Limb (tissue), 2 donors: Measurements from ENCODE around the gene DTNBP1.

Source experiments
- DNase-seq, 2 donors: peaks; one replicate each; pipeline ENCODE4 v3.0.0-alpha.2; 2016; ENCODE audit errors: extremely low spot score in 2 of 2

Gene DTNBP1

GRCh38 chr6:15502446-15503345 is 160.1 kb downstream of the DTNBP1 start:
- no peak for DNase-seq

GRCh38 chr6:15501826-15502445 is 160.9 kb downstream of the DTNBP1 start:
- peak; percentile 47 to 80 for DNase-seq

DNA sequence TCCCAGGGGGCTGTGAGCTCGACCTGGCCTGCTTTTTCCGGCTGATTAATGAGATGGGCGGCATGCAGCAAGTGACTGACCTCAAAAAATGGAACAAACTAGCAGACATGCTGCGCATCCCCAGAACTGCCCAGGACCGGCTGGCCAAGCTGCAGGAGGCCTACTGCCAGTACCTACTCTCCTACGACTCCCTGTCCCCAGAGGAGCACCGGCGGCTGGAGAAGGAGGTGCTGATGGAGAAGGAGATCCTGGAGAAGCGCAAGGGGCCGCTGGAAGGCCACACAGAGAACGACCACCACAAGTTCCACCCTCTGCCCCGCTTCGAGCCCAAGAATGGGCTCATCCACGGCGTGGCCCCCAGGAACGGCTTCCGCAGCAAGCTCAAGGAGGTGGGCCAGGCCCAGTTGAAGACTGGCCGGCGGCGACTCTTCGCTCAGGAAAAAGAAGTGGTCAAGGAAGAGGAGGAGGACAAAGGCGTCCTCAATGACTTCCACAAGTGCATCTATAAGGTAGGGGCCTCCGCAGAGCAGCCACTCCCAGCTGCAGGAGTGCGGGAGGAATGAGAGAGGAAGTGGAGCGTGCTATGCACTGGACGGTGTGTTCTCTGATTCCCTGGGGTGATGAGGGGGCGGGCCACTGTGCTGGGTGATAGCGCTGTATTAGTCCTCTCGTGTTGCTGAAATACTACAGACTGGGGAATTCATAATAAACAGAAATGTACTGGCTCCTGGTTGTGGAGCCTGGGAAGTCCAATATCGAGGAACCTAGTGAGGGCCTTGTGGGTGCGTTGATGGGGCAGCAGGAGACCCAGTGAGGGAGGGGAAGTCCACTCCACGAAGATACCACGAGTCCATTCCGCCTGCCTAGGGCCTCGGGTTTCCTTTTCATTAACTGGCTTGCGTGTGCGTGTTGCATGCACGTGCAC is 161.7 kb downstream of the DTNBP1 start:
- no peak for DNase-seq

DNA sequence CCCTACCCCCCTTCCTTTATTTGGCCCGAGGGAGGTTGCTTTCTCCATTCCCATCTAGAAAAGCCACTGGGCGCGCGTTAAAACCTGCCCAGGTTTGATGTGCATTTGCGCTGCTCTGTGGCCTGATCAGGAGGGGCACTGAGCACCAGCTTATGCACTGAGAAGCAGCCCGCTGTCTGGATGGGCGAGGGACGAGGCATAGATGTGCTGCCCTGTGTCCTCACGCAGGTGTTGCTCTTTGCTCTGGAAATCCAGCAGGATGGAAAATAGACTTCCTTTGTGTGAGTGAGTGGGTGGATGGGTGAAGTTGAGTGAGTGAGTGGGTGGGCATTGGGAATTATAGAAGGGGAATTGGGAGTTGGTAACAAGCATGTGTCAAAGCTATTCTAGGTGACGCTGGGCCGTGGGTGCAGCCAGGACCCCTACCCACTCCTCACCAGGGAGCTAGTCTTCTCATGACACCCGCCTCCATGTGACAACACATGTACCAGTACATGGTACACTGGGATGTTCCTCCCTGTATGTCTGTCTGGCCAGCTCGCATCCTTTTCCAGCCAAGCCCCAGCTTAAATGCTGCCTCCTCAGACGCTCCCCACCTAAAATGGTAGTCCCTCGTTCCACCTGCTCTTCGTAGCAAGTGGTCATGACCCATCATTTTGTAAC is 162.6 kb downstream of the DTNBP1 start:
- DNase-seq = no peak

GRCh38 chr6:15499591-15499990 is 163.2 kb downstream of the DTNBP1 start:
- DNase-seq = no peak

- no peak for DNase-seq
Measured at GRCh38 chr6:15499125-15499524, 163.7 kb downstream of the DTNBP1 start.

GRCh38 chr6:15498640-15499039 is 164.2 kb downstream of the DTNBP1 start:
- DNase-seq = no peak

- DNase-seq = no peak
Measured at GRCh38 chr6:15496345-15497131, 166.3 kb downstream of the DTNBP1 start.

- DNase-seq = no peak
Measured at GRCh38 chr6:15495375-15495901, 167.4 kb downstream of the DTNBP1 start.

DNA sequence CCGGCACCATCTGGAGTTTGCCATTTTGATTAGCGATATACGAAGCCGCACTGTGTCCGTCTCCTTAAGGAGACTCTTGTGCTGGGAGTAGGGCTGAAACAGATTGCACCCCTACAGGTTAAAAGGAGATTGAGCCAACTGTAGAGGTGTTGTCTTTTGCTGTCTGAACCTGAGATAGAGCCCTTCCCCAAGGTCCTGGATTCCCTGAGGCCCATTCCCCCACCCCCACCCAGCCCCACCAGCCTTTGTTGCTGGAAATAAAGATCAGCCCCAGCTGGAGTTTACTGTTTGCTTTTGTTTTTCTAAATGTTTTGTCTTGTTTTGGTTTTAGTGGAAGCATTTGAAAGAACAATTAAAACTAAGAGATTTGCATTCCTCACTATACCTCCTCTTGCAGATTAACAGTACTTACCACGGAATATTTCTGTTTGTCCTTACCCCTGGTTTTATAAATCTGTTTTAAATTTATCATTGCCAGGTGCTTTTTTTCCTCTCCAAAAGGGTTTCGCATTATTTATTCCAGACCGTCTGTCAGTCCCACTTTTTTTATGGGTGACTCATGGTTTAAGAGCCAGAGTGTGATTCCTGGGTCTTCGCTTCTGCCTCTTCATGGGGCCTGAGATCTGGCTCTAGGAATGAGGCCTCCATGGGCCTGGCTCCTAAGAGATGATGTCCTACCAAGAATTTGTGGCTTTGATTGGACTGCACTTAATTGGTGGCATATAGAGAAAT is 169.2 kb downstream of the DTNBP1 start:
- no peak for DNase-seq

DNA sequence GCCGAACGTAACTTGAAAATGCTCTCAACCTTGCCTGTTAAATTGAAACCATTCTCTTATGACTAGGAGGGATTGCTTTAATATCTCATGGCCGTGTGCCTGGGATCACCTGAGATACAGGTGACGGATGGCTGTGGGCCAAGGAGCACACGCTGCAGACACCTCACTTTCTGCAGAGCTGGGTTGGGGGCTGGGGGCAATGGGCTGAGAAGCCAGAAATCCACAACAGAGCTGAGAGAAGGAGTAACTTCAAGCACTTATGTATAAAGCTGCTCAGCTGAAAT is 170.9 kb downstream of the DTNBP1 start:
- DNase-seq = peak in 1 of 2 donors; percentile 9

GRCh38 chr6:15491255-15491985 is 171.4 kb downstream of the DTNBP1 start:
- DNase-seq = peak; percentile 78 to 79

GRCh38 chr6:15490242-15491100 is 172.4 kb downstream of the DTNBP1 start:
- DNase-seq = no peak

- DNase-seq = no peak
Measured at GRCh38 chr6:15489261-15489962, 173.4 kb downstream of the DTNBP1 start.

- DNase-seq = no peak
Measured at GRCh38 chr6:15487262-15487661, 175.6 kb downstream of the DTNBP1 start.

DNA sequence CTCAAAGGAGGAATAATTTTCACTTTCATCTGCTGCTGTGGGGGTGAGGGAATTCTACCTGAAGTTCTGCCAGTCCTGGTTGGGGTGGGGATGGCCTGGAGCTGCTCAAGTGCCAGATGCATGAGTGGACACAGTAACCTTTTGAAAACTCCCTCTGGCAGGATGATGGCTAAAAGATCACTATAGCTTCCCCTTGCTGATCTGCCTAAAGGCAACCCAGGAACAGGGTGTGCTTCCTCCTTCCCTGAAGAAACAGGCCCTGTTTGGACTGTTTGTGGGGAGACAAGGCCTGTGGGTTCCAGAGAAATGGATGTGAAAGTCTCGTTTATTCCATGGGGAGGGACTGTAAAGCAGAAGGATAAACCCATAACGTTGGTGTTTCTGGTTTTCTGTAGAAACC is 176.9 kb downstream of the DTNBP1 start:
- DNase-seq = no peak

DNA sequence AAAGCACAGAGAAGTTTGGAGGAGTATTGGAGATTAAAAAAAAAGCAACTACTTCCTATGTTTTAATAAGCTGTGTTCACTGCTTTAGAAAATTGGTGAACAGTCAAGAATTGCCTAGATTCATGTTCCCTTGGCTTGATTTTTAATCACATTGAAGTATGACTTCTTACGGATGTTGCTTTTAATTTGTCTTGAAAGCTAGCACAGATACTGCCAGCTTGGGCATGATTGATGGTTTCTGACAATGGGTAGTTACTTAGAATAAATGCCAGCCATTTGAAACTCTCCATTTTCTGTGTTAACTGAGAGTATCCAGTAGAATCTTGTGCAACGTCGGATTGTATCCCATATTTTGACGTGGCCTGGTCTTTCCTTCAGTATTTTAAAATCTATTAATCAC is 178.0 kb downstream of the DTNBP1 start:
- DNase-seq = no peak
